CD14-positive monocyte (primary cell): ENCODE measurements around the gene GPRASP3. TPM values are rescaled to one million over a fixed set of nuclear protein-coding genes. Genes with fewer than 3 reads are reported as not detected.

Source experiments
- DNase-seq, 3 donors: peaks; one replicate each; pipeline ENCODE4 v3.0.0-alpha.2; 2011 to 2022
- H2AFZ ChIP-seq: 2 replicates; pipeline ENCODE4 v1.6.0; 2012; ENCODE audit warnings: mild to moderate bottlenecking, low read depth, low read length, inconsistent platforms; ENCODE audit not compliant: insufficient read depth, poor library complexity, severe bottlenecking
- H3K27ac ChIP-seq, 2 donors: 1 replicate in 1 of 2; 2 replicates in 1 of 2; pipeline ENCODE4 v1.5.1; 2012 to 2013; ENCODE audit warnings: low read length in 2 of 2, control low read depth in 1 of 2, inconsistent platforms in 1 of 2, low read depth in 1 of 2, mild to moderate bottlenecking in 1 of 2
- H3K27me3 ChIP-seq, 2 donors: one replicate each; pipeline versions ENCODE4 v1.6.0 to v1.6.1; 2011 to 2013; ENCODE audit warnings: low read length in 2 of 2; ENCODE audit not compliant: control insufficient read depth in 2 of 2, insufficient read depth in 2 of 2
- H3K36me3 ChIP-seq, 2 donors: replicated peaks in 1 of 2; 1 replicate in 1 of 2; 2 replicates in 1 of 2; pipeline versions ENCODE4 v1.5.1 to v1.6.1; 2012 to 2013; ENCODE audit warnings: low read length in 2 of 2, control low read depth in 1 of 2, inconsistent platforms in 1 of 2, mild to moderate bottlenecking in 1 of 2; ENCODE audit not compliant: insufficient read depth in 2 of 2, control insufficient read depth in 1 of 2
- H3K4me1 ChIP-seq, 2 donors: 1 replicate in 1 of 2; 2 replicates in 1 of 2; pipeline versions ENCODE4 v1.5.1 to v1.6.1; 2012 to 2013; ENCODE audit warnings: low read length in 2 of 2, control low read depth in 1 of 2, inconsistent platforms in 1 of 2, mild to moderate bottlenecking in 1 of 2, moderate library complexity in 1 of 2; ENCODE audit not compliant: insufficient read depth in 2 of 2, control insufficient read depth in 1 of 2
- H3K4me2 ChIP-seq: replicated peaks from 2 replicates; pipeline ENCODE3; 2012; ENCODE audit warnings: low read length, moderate library complexity, mild to moderate bottlenecking; ENCODE audit not compliant: poor library complexity, severe bottlenecking; ENCODE audit errors: extremely low read depth
- H3K4me3 ChIP-seq, 3 experiments: fragments of 200-600 bp in 1 of 3; sonication (generic) in 1 of 3; replicated peaks in 1 of 3; 1 replicate in 2 of 3; 2 replicates in 1 of 3; pipeline ENCODE4 v1.5.1; 2011 to 2013; ENCODE audit warnings: low read length in 3 of 3, mild to moderate bottlenecking in 3 of 3, control low read depth in 2 of 3, low read depth in 2 of 3, inconsistent platforms in 1 of 3, moderate library complexity in 1 of 3
- H3K79me2 ChIP-seq: 2 replicates; pipeline ENCODE4 v1.6.0; 2012; ENCODE audit warnings: mild to moderate bottlenecking, control low read depth, inconsistent platforms, low read length, moderate library complexity; ENCODE audit not compliant: insufficient read depth
- H3K9ac ChIP-seq: 2 replicates; pipeline ENCODE4 v1.6.0; 2017; ENCODE audit warnings: low read length, mild to moderate bottlenecking; ENCODE audit not compliant: insufficient read depth, poor library complexity, severe bottlenecking
- H3K9me3 ChIP-seq, 2 donors: replicated peaks in 1 of 2; 1 replicate in 1 of 2; 2 replicates in 1 of 2; pipeline versions ENCODE4 v1.5.1 to v1.6.1; 2012 to 2013; ENCODE audit warnings: low read length in 2 of 2, control low read depth in 1 of 2; ENCODE audit not compliant: control insufficient read depth in 1 of 2, insufficient read depth in 1 of 2
- H4K20me1 ChIP-seq: 2 replicates; pipeline ENCODE4 v1.6.0; 2012; ENCODE audit warnings: mild to moderate bottlenecking, low read length, control low read depth, moderate library complexity; ENCODE audit not compliant: insufficient read depth
- H3K27ac Mint-ChIP-seq, 7 donors: one replicate each; pipeline ENCODE4 v1.8.0; 2020; ENCODE audit warnings: mild to moderate bottlenecking in 7 of 7, mixed read lengths in 7 of 7, moderate library complexity in 6 of 7, inconsistent platforms in 2 of 7
- H3K27me3 Mint-ChIP-seq, 3 donors: one replicate each; pipeline ENCODE4 v1.8.0; 2021 to 2022; ENCODE audit warnings: low read depth in 3 of 3, mild to moderate bottlenecking in 3 of 3, mixed read lengths in 3 of 3, moderate library complexity in 3 of 3, inconsistent platforms in 1 of 3
- H3K36me3 Mint-ChIP-seq, 2 donors: one replicate each; pipeline ENCODE4 v1.8.0; 2020; ENCODE audit warnings: mixed read lengths in 2 of 2, inconsistent platforms in 1 of 2, mild to moderate bottlenecking in 1 of 2
- H3K4me1 Mint-ChIP-seq: one replicate; pipeline ENCODE4 v1.8.0; 2020; ENCODE audit warnings: mild to moderate bottlenecking, mixed read lengths
- H3K4me3 Mint-ChIP-seq, 2 donors: one replicate each; pipeline ENCODE4 v1.8.0; 2020; ENCODE audit warnings: mild to moderate bottlenecking in 2 of 2, mixed read lengths in 2 of 2, moderate library complexity in 1 of 2
- H3K9me3 Mint-ChIP-seq, 7 donors: one replicate each; pipeline ENCODE4 v1.8.0; 2020 to 2022; ENCODE audit warnings: mixed read lengths in 7 of 7, mild to moderate bottlenecking in 6 of 7, moderate library complexity in 6 of 7, inconsistent platforms in 2 of 7
- WGBS: methylation state at CpG from one replicate; pipeline ENCODE4 v1.1.5; 2013; ENCODE audit warnings: missing lambda C conversion rate; ENCODE audit not compliant: insufficient coverage; 5-methylcytosine and 5-hydroxymethylcytosine counted together
- intact Hi-C, 2 donors: fragments of 100-400 bp; cut with micrococcal nuclease; formaldehyde crosslinking; loops; one replicate each; pipeline versions ENCODE4 v1.15.0 to v1.15.1; 2023
- polyA plus RNA-seq, 3 donors: library from polyadenylated mRNA; depleted of rRNA in 1 of 3; unstranded in 2 of 3; stranded (reverse) in 1 of 3; fragments of 300-500 nt in 2 of 3; fragments of >200 nt in 1 of 3; fragmentation: Illumina TruSeq in 2 of 3; gene quantifications; 1 replicate in 2 of 3; 2 replicates in 1 of 3; pipeline ENCODE4 v1.2.3, GENCODE V29; 2012 to 2021
- TF ChIP-seq, protein P1 (sequence below): fragments of 200-600 bp; IDR thresholded peaks from one replicate; pipeline ENCODE4 v1.8.0; 2022; ENCODE audit warnings: antibody characterized with exemption, mild to moderate bottlenecking

Gene GPRASP3
- polyA plus RNA-seq, 3 donors, result 0.03 to 0.08 (median 0.04) TPM

- no peak overlapping the region for H3K27ac ChIP-seq
- Mint-ChIP-seq H3K4me1 (peaks cover 7% of the 10 kb centered on the region), H3K27me3 (peaks cover 25 to 42% (median 35%) of the 10 kb centered on the region in 3 donors), H3K36me3 (no peaks in the 10 kb centered on the region), H3K27ac (no peak overlapping the region), H3K4me3 (no peak overlapping the region), H3K9me3 (peaks cover 0 to 20% (median 3%) of the 10 kb centered on the region in 7 donors)
- H3K4me2 ChIP-seq, result no peak overlapping the region
- no peaks in the 10 kb centered on the region for H3K36me3 ChIP-seq
- H3K79me2 ChIP-seq, result no peaks in the 10 kb centered on the region
- H3K9ac ChIP-seq, result no peak overlapping the region
- WGBS, result 83% methylated on average over 2 of the region's 2 CpGs
- H4K20me1 ChIP-seq, result no peaks in the 10 kb centered on the region
- no peak overlapping the region for H3K4me3 ChIP-seq
- H3K4me1 ChIP-seq, result peaks cover 4 to 12% of the 10 kb centered on the region in 2 donors
- H2AFZ ChIP-seq, result no peak overlapping the region
- intact Hi-C loops, result no loop called here
- DNase-seq, result no peak
- H3K27me3 ChIP-seq, result peaks cover 7 to 34% of the 10 kb centered on the region in 2 donors
- no peaks in the 10 kb centered on the region for H3K9me3 ChIP-seq
- TF ChIP-seq, protein P1, sequence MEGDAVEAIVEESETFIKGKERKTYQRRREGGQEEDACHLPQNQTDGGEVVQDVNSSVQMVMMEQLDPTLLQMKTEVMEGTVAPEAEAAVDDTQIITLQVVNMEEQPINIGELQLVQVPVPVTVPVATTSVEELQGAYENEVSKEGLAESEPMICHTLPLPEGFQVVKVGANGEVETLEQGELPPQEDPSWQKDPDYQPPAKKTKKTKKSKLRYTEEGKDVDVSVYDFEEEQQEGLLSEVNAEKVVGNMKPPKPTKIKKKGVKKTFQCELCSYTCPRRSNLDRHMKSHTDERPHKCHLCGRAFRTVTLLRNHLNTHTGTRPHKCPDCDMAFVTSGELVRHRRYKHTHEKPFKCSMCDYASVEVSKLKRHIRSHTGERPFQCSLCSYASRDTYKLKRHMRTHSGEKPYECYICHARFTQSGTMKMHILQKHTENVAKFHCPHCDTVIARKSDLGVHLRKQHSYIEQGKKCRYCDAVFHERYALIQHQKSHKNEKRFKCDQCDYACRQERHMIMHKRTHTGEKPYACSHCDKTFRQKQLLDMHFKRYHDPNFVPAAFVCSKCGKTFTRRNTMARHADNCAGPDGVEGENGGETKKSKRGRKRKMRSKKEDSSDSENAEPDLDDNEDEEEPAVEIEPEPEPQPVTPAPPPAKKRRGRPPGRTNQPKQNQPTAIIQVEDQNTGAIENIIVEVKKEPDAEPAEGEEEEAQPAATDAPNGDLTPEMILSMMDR, result no peak
Measured at GRCh38 chrX:102708900-102709299, 11.6 kb upstream of the GPRASP3 start.

- WGBS, result 0% methylated on average over 6 of the region's 19 CpGs
- H3K9ac ChIP-seq, result no peak overlapping the region
Measured at GRCh38 chrX:102711872-102712215, 8.7 kb upstream of the GPRASP3 start.

More at GRCh38 chrX:102711872-102712215, 8.7 kb upstream of the GPRASP3 start:
- Histone ChIP-seq H3K79me2 (no peaks in the 10 kb centered on the region), H3K27ac (no peak overlapping the region), H3K36me3 (no peaks in the 10 kb centered on the region), H3K4me1 (peaks cover 4 to 12% of the 10 kb centered on the region in 2 donors), H3K4me3 (peak overlapping the region in 1 of 3 experiments; percentile 58), H4K20me1 (no peaks in the 10 kb centered on the region), H2AFZ (no peak overlapping the region), H3K9me3 (no peaks in the 10 kb centered on the region), H3K4me2 (peak overlapping the region; percentile 68), H3K27me3 (peaks cover 7 to 34% of the 10 kb centered on the region in 2 donors)
- intact Hi-C loops, result no loop called here
- peaks cover 7% of the 10 kb centered on the region for H3K4me1 Mint-ChIP-seq
- H3K27me3 Mint-ChIP-seq, result peaks cover 25 to 41% (median 38%) of the 10 kb centered on the region in 3 donors
- peaks cover 0 to 20% (median 3%) of the 10 kb centered on the region in 7 donors for H3K9me3 Mint-ChIP-seq
- no peak overlapping the region for H3K4me3 Mint-ChIP-seq
- H3K36me3 Mint-ChIP-seq, result no peaks in the 10 kb centered on the region
- no peak overlapping the region for H3K27ac Mint-ChIP-seq
- TF ChIP-seq, protein P1, result no peak
- no peak for DNase-seq
